Neural progenitor cell (in vitro differentiated cells): ENCODE measurements around the gene SFSWAP.

Experiments
- EZH2 ChIP-seq: fragments of 200-600 bp; sonication (generic); IDR thresholded peaks from 2 replicates; pipeline ENCODE4 v1.6.1; 2017; ENCODE audit warnings: antibody characterized with exemption, mild to moderate bottlenecking, moderate library complexity
- TF ChIP-seq, protein P1 (sequence below): fragments of 200-600 bp; sonication (generic); IDR thresholded peaks from 2 replicates; pipeline ENCODE4 v1.5.1; 2017; ENCODE audit warnings: antibody characterized with exemption, mild to moderate bottlenecking

DNA sequence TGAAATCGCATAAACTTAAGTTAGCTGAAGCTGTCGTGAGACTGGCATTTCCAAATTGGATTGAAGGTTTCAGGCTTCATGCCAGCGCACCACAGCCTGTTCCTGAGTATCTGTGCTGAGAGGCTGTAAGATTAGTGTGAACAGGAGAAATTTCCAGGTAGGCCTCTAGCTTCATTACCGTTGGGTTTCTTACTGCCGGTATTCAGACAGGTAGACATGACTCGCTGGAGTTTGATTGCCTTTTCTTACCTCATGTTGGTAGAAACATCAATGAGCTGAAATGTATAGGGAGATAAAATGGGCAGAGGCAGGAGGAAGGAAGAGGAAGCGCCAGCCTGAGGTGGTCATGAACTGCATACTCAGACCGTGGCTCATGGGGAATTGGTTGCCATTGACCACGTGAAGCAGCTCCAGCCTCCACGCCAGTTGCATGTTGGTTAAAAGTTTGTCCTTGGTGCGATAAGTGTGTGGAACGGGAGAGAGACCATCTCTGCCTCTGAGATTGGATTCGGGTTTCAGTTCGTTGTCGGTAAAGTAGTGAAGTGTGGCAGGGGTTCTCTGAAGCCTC is 75.0 kb downstream of the SFSWAP start:
- TF ChIP-seq, protein P1, sequence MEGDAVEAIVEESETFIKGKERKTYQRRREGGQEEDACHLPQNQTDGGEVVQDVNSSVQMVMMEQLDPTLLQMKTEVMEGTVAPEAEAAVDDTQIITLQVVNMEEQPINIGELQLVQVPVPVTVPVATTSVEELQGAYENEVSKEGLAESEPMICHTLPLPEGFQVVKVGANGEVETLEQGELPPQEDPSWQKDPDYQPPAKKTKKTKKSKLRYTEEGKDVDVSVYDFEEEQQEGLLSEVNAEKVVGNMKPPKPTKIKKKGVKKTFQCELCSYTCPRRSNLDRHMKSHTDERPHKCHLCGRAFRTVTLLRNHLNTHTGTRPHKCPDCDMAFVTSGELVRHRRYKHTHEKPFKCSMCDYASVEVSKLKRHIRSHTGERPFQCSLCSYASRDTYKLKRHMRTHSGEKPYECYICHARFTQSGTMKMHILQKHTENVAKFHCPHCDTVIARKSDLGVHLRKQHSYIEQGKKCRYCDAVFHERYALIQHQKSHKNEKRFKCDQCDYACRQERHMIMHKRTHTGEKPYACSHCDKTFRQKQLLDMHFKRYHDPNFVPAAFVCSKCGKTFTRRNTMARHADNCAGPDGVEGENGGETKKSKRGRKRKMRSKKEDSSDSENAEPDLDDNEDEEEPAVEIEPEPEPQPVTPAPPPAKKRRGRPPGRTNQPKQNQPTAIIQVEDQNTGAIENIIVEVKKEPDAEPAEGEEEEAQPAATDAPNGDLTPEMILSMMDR = no peak
- TF ChIP-seq EZH2 = no peak
